SK-N-SH treated with all-trans-retinoic acid at 6 μM for 48 hours (cell line): ENCODE data around the gene GREB1.

Source experiments
- TCF4 ChIP-seq: fragments of 250-450 bp; sonication (Bioruptor Pico); IDR thresholded peaks from 2 replicates; pipeline ENCODE4 v1.8.0; 2021; ENCODE audit warnings: mild to moderate bottlenecking, moderate library complexity, borderline replicate concordance
- ZNF70 ChIP-seq: fragments of 450-650 bp; formaldehyde crosslinking; IDR thresholded peaks from 2 replicates; pipeline ENCODE4 v1.5.0; 2020; ENCODE audit warnings: mild to moderate bottlenecking, moderate library complexity
- TF ChIP-seq, protein P1 (sequence below): fragments of 250-450 bp; sonication (Bioruptor Pico); IDR thresholded peaks from 2 replicates; pipeline ENCODE4 v1.8.0; 2021; ENCODE audit warnings: low read depth, mild to moderate bottlenecking, moderate library complexity, borderline replicate concordance
- TF ChIP-seq, protein P2 (sequence below): fragments of 250-450 bp; sonication (Bioruptor Pico); IDR thresholded peaks from 2 replicates; pipeline ENCODE4 v1.8.0; 2020; ENCODE audit warnings: mild to moderate bottlenecking, moderate library complexity, borderline replicate concordance

DNA sequence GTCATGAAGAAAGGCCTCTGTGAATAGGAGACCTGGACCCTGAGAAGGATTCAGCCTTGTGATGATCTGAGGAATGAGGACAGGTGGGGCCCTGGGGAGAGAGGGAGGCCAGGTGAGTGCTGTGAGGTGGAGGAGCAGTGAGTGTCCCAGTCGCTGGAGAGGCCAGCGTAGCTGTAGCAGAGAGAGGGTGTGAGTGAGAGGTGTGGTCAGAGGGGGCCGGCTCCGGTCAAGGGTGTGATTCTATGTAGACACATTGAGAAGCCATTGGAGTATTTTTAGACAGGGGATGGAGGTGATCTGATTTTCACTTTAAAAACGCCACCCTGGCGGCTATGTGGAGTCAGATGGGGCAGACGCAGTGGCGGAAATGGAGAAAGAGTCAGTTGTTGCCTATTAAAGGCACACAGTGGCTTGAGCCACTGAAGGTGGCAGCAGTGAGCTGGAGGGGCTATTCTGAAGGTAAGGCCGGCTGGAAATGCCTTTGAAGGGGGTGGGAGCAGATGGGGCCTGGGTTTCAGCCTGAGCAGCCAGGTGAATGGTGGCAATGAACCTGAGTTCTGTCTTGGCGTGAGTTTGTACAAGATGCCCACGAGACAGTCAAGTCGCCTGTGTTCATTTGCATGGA is 55.6 kb downstream of the GREB1 start:
- TF ChIP-seq TCF4 (CRISPR knock-in tag) (no peak), ZNF70 (CRISPR knock-in tag) (no peak)
- TF ChIP-seq, protein P1, sequence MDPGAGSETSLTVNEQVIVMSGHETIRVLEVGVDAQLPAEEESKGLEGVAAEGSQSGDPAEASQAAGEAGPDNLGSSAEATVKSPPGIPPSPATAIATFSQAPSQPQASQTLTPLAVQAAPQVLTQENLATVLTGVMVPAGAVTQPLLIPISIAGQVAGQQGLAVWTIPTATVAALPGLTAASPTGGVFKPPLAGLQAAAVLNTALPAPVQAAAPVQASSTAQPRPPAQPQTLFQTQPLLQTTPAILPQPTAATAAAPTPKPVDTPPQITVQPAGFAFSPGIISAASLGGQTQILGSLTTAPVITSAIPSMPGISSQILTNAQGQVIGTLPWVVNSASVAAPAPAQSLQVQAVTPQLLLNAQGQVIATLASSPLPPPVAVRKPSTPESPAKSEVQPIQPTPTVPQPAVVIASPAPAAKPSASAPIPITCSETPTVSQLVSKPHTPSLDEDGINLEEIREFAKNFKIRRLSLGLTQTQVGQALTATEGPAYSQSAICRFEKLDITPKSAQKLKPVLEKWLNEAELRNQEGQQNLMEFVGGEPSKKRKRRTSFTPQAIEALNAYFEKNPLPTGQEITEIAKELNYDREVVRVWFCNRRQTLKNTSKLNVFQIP, result no peak
- TF ChIP-seq, protein P2, sequence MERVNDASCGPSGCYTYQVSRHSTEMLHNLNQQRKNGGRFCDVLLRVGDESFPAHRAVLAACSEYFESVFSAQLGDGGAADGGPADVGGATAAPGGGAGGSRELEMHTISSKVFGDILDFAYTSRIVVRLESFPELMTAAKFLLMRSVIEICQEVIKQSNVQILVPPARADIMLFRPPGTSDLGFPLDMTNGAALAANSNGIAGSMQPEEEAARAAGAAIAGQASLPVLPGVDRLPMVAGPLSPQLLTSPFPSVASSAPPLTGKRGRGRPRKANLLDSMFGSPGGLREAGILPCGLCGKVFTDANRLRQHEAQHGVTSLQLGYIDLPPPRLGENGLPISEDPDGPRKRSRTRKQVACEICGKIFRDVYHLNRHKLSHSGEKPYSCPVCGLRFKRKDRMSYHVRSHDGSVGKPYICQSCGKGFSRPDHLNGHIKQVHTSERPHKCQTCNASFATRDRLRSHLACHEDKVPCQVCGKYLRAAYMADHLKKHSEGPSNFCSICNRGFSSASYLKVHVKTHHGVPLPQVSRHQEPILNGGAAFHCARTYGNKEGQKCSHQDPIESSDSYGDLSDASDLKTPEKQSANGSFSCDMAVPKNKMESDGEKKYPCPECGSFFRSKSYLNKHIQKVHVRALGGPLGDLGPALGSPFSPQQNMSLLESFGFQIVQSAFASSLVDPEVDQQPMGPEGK (CRISPR knock-in tag), result no peak
